ENCODE measurements around the gene SBNO1. TPM values are rescaled to one million over a fixed set of nuclear protein-coding genes. Genes with fewer than 3 reads are reported as not detected.

Gene SBNO1
- total RNA-seq, 1 donor = 38.6 TPM

DNA sequence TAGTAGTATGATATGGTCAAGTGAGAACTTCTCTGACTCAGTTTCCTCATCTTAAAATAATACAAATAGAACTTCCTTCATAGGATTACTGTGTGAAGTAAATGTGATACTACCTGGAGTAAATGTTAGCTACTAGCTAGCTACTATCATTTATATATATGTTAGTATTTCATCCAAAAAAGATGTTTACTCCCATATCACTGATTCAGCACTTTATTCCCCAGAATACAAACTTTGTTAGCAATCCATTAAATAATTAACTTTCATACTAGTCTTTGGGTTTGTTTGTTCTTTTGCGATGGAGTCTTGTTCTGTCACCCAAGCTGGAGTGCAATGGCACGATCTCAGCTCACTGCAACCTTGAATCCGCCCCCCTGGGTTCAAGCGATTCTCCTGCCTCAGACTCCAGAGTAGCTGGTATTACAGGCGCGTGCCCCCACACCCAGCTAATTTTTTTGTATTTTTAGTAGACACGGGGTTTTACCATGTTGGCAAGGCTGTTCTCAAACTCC is 8.4 kb downstream of the SBNO1 start:
- TF ChIP-seq, protein P1, sequence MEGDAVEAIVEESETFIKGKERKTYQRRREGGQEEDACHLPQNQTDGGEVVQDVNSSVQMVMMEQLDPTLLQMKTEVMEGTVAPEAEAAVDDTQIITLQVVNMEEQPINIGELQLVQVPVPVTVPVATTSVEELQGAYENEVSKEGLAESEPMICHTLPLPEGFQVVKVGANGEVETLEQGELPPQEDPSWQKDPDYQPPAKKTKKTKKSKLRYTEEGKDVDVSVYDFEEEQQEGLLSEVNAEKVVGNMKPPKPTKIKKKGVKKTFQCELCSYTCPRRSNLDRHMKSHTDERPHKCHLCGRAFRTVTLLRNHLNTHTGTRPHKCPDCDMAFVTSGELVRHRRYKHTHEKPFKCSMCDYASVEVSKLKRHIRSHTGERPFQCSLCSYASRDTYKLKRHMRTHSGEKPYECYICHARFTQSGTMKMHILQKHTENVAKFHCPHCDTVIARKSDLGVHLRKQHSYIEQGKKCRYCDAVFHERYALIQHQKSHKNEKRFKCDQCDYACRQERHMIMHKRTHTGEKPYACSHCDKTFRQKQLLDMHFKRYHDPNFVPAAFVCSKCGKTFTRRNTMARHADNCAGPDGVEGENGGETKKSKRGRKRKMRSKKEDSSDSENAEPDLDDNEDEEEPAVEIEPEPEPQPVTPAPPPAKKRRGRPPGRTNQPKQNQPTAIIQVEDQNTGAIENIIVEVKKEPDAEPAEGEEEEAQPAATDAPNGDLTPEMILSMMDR (IDR thresholded peaks at IDR 0.05; ENCODE audit: insufficient read depth, low read length) = no peak
- DNase-seq (ENCODE audit: low read depth) = no peak
- no peak overlapping the region for H3K4me3 ChIP-seq (ENCODE audit: low read depth, low read length)

DNA sequence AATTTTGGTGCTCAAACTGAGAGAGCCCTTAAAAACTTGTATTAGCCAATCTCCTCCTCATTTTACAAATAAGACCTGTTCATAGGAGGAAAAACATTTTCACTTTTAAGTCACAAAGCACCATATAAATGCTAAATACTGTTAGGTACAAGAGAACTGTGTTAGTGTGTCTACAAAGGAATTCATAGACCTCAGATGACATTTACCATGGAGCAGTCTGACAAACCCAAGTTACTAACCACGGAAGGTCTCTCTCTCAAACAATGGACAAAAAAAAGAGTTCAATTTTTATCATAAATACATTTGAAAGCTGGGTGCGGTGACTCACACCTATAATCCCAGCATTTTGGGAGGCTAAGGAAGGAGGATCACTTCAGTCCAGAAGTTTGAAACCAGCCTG is 10.0 kb downstream of the SBNO1 start:
- TF ChIP-seq, protein P1 (IDR thresholded peaks at IDR 0.05; ENCODE audit: insufficient read depth, low read length) = no peak
- no peak overlapping the region for H3K4me3 ChIP-seq (ENCODE audit: low read depth, low read length)
- peak; percentile 14 for DNase-seq (ENCODE audit: low read depth)

DNA sequence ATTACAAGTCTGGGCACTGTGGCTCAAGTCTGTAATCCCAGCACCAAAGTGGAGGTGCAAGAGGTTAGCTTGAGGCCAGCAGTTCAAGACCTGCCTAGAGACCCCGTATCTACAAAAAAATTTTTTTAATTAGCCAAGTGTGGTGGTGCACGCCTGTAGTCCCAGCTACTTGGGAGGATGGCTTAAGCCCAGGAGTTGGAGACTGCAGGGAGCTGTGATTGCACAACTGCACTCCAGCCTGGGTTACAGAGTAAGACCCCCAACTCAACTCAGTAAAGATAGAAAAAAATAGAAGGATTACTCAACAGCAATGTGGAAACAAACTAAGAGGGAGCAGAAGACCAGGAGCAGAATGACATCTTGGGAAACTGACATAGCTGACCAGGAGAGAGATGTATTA is 13.3 kb downstream of the SBNO1 start:
- H3K4me3 ChIP-seq (ENCODE audit: low read depth, low read length) = no peak overlapping the region
- no peak for DNase-seq (ENCODE audit: low read depth)
- TF ChIP-seq, protein P1 (IDR thresholded peaks at IDR 0.05; ENCODE audit: insufficient read depth, low read length) = no peak

DNA sequence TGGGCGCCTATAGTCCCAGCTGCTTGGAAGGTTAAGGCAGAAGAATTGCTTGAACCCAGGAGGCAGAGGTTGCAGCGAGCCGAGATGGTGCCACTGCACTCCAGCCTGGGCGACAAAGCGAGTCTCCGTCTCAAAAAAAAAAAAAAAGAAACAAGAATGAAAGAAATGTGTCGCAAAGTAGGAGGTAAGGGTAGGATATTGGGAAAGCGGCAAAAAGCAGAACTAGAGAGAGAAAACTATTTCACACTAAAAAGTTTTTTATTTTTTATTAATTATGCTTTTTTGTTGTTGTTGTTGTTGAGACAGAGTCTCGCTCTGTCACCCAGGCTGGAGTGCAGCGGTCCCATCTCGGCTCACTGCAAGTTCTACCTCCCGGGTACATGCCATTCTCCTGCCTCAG is 17.7 kb downstream of the SBNO1 start:
- TF ChIP-seq, protein P1 (IDR thresholded peaks at IDR 0.05; ENCODE audit: insufficient read depth, low read length) = no peak
- no peak overlapping the region for H3K4me3 ChIP-seq (ENCODE audit: low read depth, low read length)
- DNase-seq (ENCODE audit: low read depth) = no peak

DNA sequence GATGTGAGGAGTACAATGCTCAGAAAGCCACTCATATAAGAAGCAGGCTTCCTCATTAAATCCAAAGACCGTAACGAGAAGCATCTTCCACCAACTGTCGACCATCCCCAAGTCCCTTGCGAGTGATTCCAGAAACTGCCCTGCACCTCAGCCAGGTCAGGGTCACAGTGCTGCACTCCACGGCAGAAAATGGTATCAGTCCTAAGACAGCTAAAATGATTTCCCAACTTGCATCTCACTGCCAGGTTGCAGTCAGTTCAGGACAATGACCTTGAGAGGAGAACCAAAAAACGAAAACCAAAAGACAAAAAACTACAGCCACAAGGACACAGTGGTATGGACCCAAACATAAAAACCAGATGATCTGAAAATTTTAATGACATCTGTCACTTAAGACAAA is 20.6 kb downstream of the SBNO1 start:
- TF ChIP-seq, protein P1 (IDR thresholded peaks at IDR 0.05; ENCODE audit: insufficient read depth, low read length) = no peak

DNA sequence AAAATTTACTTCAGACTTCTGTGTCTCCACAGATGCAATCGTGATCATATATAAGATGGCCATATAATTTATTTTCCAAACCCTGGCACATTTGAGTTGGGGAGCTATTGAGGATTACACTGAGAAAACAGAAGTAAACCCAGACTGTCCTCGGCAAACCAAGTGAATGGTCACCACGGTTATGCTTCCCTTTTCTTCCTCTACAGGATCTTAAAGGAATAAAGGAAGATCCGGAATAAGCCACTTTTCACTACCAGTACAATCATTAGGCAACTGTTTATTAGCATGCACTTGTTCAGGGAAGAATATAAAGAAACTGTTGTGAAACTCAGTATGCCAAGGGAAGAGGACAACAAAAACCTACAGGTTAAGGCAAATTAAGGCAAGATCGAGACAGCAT is 27.6 kb downstream of the SBNO1 start:
- no peak for DNase-seq (ENCODE audit: low read depth)
- H3K4me3 ChIP-seq (ENCODE audit: low read depth, low read length) = no peak overlapping the region
- TF ChIP-seq, protein P1 (IDR thresholded peaks at IDR 0.05; ENCODE audit: insufficient read depth, low read length) = no peak

More for the DNA sequence above, 20.6 kb downstream of the SBNO1 start:
- H3K4me3 ChIP-seq (ENCODE audit: low read depth, low read length) = no peak overlapping the region
- DNase-seq (ENCODE audit: low read depth) = no peak

DNA sequence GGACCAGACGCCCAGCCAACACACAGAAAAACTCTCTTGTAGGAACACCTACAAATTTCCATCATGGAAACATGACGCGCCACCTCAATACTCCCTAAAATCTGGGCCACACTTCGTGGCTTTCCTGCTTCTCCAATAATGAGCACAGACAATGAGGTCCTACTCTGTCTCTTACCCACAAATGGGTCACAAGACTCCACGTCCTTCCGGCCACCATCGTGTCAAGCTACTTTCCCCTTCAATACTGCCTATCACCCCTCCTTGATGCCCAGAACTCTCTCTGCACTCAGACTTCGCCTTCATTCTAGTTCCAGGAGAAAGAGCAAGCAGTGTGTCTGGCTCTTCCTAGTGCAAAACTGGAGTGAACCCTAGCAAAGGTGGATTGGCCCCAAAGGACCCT is 28.1 kb downstream of the SBNO1 start:
- TF ChIP-seq, protein P1 (IDR thresholded peaks at IDR 0.05; ENCODE audit: insufficient read depth, low read length) = no peak
- H3K4me3 ChIP-seq (ENCODE audit: low read depth, low read length) = no peak overlapping the region
- no peak for DNase-seq (ENCODE audit: low read depth)
